HT-29 (cell line): Measurements from ENCODE around the gene SEC14L5. TPM values are rescaled to one million over a fixed set of nuclear protein-coding genes. Genes with fewer than 3 reads are reported as not detected.
"Not testable (repeated sequence)": the region's sequence is repeated elsewhere in the genome, so short reads cannot be mapped to it uniquely, and the experiment has no call there.

Experiments used
- DNase-seq: peaks from one replicate; pipeline ENCODE4 v3.0.0-alpha.2; 2015; ENCODE audit warnings: low spot score
- total RNA-seq: library from RNA; depleted of rRNA; stranded (reverse); fragments of >200 nt; shearing (Covaris generic); gene quantifications from 2 replicates; pipeline ENCODE4 v1.2.3, GENCODE V29; 2014

The SEC14L5 gene
- total RNA-seq, 1 experiment from 2014 or later = 0.08 TPM

DNA sequence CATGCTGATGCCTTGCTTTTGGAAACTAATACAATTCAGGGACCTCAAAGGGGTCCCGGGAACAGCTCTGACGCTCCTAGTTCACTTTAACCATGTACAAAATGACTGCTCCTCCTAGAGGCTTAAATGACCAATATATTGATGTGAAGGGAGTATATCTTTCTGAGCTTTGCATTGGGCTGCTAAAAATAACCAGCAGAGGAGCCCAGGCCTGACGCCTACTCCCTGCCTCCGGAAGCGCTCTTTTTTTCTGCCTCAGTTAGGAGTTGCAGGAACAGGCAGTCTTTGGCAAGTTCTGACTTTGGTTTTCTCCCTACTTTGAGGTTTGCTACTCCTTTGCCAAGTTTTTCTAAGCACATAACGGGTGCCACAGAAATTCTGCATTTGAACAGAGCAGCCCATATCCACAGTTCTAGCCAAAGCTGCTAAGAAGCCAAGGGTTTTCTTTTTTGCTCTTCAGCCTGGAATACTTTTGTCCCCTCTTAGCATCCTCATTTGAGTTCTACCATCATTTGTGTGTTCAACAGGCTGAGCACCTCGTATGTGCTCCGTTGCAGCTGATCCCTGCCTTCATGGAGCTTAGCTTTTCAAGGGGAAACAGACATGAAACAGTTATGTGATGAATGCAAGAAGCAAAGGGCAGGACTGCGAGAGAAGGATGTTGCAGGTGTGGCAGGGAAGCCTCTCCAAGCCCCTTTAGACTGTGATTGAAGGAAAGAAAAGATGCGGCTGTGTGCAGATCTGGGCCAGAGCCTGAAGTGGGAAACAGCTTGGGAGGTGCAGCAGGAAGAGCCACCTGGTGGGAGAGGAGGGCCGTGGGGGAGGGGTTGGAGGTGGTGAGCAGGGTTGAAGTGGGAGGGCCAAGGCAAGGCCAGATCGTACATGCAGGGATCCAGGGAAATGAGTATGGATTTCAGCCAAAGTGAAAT, 78.4 kb downstream of the SEC14L5 start:
- no peak for DNase-seq

DNA sequence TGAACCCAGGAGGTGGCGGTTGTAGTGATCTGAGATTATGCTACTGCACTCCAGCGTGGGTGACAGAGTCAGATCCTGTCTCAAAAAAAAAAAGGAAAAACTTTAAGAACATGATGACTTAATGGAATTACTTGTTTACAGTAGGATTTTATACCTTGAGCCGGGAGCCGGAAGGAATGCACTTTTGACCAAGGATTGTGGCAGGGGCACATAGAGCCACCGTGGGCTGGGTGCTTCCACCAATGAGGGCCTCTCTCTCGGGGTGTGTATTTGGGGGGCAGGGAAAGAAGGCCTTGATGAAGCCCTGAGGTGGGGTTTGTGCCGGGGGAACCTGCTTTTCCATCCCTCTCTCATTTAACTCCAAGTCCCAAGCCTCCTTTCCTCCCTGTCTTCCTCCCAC, 82.3 kb downstream of the SEC14L5 start:
- DNase-seq = no peak

DNA sequence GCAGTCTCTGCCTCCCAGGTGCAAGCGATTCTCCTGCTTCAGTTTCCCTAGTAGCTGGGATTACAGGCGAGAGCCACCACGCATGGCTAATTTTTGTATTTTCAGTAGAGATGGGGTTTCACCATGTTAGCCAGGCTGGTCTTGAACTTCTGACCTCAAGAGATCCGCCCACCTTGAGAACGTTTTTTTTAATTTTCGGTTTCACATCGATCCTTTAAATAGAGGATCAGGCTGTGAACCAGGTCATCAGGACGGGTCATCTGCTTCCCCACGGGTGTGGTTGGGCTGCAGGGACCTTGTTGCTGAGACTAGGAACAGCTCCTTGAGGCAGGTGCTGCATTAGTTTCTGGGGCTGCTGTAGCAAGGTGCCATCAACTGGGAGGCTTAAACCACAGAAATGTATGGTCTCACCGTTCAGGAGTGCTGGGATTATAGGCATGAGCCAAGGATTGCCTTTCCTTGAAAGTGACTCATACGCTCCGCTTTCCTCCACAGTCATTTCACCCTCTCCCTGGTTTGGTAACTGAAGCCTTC, 83.5 kb downstream of the SEC14L5 start:
- DNase-seq = no peak

DNA sequence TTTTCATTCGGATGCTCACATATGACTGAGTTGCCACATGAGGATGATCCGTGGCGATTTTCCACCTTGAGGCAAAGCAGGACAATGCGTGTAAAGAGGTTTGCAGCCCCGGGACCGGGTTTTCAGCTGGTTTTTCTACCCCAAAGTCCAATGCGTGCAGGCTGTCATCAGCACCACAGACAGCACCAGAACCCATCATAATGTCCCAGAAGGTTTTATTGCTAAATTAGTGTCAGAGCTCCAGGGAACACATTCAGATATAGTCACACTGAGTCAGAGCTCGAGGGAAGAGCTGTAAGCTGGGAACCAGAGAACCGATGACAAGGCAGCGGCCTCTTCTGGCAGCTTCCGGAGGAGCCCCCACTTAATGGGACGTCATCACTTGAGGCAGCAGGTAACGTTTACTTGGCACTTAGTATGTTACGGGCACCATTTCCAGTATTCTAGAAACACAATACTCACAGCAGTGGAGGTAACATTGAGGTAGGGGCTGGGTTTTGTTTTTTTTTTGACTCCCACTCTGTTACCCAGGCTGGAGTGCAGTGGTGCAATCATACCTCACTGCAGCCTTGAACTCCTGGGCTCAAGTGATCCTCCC, 84.5 kb downstream of the SEC14L5 start:
- DNase-seq = no peak

DNA sequence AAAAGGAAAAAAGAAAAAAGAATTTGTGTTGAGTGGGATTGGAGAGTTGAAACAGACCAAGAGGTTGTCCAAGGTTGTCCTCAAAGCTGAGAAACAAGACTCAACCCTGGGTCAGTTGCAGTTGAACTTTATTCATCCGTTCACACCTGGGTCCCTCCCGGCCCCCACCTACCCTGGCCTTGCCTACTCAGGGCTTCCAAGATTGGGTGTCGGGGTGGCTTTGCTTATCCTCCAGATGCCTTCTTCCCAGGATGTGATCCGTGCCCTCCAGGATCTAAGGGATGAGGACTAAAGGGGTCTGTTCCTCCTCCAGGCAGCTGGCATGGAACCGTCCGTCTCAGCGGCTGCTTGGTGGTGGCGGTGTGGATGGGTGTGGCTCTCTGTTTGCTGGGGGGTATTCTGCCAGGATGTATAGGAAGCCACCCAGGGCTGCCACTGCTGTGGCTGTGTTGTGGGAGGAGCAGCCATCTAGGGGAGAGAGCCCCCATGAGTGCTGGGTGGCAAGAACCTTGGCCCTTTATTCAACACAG, 85.9 kb downstream of the SEC14L5 start:
- no peak for DNase-seq

DNA sequence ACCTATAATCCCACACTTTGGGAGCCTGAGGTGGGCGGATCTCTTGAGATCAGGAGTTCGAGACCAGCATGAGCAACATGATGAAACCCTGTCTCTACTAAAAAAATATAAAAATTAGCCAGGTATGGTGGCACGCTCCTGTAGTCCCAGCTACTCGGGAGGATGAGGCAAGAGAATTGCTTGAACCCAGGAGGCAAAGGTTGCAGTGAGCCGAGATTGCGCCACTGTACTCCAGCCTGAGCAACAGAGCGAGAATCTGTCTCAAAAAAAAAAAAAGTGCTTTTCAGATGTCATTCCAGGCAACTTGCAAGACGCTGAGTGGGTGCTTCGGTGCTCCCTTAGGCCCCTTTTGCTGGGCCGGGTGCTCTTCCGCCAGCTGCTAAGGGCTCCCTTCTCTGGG, 86.5 kb downstream of the SEC14L5 start:
- DNase-seq = not testable (repeated sequence)

DNA sequence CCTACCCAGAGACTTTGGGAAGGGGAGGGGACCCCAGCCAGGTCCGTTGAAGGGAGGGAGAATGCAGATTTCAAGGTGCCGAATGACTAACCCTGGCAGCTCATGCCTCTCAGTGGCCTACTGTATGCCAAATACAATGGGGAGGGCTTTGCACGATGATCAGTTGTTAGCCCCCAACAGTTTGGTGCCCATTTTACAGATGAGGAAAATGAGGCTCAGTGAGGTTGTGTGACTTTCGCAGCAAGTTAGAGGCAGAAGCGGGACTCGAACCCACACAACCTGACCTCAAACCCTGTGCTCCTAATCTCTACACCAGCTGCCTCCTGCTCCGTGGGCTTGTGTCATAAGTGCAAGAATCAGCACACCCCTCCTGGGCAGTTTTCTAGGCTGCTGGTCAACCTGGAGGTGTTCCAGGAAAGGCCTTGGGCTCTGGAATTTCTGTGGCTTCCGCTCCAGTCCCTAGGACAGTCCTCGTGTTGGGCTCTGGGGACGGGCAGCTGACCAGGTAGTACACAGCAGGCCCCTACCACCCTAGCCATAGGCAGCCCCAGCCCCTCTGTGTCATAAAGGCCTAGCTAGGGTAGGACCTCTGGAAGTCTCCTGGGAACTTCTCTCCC, 87.5 kb downstream of the SEC14L5 start:
- no peak for DNase-seq

DNA sequence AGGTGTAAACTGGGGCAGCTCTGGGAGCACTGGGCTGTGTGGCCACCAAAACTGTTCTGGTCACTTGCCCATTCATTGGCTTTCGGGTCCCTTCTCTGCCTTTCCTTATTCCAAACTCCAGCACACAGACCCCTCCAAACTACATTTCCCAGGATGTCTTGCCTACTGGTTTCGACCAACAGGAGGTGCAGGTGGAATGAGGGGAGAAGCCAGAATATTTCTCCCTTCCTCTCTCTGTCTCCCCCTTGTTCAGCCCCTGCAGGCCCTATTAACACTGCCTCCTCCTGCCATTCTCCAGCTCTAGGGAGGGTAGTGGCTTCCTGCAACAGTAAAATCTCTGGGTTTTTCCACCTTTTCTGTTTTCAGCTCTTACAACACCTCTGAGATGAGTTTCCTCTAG, 88.8 kb downstream of the SEC14L5 start:
- DNase-seq = no peak

DNA sequence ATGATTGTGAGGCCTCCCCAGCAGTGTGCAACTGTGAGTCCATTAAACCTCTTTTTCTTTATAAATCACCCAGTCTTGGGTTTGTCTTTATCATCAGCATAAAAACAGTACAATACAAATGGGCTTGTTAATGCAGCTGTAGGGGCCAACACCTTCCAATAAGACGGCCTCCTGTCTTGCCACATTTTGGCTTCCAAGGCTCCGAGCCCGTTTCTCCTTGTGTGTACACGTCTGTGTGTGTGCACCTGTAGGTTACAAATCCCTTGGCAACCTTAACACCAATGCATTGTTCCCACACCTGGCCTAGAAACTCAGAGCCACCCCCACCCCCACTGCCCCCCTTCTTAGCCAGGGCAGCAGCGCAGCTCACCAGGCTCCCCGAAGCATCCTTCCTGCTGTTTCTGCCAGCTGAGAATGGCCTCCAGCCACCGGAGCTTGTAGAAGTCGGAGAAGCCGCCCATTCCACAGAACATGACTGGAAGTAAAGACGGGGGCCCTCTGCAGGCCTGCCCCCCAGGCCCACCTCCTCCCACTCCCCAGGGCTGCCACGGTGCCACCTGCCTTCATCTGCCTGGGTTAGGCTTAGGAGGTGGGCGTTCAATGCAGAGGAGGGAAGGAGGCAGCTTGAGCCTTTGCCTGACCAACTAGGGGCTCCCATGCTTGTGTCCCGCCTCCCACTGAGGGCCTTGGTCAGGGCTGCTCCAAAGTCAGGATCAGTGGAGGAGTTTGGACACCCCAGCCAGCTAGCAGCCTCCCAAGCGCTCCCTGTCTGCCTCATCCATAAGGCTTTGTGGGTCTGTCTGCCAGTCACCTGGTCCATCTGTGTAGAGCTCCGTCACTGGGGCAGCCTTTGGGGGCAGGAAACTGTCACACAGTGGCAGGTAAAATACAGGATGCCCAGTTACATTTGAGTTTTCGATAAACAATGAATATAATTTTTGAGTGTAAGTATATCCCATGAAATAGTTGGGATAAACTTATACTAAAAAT, 97.0 kb downstream of the SEC14L5 start:
- no peak for DNase-seq

DNA sequence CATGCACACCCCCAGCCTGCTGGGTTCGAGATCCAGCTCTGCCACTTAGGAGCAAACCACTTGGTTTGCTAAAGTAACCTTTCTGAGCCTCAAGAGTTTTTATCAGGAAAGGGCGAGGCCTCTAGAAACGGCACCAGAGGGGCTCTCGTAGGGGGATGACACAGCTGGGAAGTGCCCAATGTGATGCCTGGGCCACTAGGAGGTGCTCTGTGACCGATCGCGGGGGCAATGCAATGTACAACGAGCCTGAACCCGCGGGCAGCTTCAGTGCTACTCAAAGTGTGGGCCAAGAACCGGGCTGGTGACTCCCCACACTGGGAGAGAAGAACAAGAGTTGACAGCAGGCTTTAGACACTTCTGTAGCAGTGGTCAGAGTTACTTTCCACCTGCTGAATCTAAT, 98.2 kb downstream of the SEC14L5 start:
- DNase-seq = peak; percentile 41

DNA sequence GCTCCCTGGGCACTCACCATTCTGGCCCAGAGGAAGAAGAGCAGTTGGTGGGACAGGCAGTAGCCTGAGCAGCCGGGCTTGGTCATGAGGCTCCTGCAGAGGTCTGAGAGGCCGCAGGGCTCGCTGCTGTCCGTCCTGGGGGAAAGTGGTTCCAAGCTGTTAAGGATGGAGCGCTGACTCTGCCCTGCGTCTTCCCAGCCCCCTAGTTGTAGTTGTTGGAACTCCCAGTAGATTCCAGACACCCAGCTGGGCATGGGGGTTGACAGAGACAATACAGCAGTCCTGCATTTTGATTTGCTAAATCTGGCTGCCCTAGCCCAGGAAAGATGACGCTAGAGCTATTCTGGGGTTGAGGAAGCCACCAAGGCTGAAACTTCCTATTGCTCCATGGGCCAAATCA, 100.3 kb downstream of the SEC14L5 start:
- no peak for DNase-seq

DNA sequence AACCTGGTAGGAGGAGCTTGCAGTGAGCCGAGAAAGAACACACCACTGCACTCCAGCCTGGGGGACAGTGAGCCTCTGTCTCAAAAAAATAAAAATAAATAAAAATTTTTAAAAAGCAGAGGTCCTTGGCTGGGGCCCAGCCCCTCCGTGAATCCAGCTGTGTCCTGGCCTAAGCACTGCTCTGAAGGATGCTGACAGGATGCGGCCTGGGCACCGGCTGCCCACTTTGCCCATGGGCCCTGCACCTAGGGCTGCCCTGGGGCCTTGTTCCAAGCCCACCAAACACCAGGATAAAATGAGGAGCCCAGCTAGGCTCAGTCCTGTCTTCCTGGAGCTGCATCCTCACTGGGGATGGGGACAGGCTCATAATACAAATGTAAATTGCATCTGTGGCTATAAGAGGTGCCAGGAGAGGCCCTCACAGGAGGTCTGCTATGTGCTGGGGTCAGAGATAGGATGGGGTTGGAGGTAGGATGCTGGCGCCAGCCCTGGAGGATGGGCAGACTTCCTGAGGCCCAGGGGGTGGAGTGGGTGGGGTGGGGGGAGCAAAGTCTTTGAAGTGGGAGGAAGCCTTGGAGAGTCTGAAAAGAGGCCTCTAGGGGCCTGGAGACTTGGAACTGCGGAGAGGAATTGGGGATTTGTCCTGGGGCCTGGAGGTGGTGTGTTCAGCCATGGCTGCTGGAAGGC, 101.4 kb downstream of the SEC14L5 start:
- no peak for DNase-seq

DNA sequence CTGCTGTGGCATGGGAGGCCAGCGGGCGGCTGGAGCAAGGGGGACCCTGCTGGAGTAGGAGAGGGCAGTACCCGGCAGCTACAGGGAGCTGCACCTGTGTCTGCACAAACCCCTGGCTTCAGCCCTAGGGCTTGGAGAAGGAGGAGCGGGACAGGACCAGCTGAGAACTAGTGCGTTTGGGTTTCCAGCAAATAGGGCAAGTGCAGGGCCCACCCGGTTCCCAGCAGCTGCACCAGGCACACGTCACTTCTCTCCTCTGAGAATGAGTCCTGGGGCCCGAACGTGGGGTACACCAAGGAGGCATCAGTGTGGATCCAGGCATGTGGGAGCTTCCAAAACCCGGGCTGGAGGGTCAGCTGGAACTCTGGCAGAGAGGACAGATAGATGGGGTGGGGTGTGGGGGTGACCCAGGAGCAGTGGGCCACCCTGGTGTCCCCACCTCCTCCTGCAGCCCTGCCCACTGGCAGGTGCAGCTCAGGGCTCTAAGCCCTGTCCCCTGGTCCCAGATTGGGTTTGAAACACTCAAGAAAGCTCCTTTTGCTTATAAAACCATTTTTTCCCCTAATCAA, 102.0 kb downstream of the SEC14L5 start:
- no peak for DNase-seq

DNA sequence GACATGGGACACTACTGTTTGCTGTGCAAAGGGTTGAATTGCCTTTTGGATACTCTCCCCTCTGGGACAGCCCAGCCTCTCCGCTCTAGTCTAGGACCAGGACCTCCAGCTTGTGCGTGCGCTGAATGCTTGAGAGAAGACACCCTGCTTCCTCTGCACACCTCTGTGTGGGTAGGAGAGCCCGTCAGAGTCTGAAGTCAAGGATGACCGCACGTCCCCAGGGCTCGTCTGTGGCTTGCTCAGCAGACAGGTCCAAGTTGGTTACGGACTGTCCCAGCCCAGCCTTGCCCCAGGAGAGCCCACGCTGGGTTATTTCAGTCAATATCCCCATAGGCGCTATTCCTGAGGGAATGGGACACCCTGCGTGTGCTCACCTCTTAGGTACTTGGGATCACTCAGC, 103.9 kb downstream of the SEC14L5 start:
- no peak for DNase-seq

DNA sequence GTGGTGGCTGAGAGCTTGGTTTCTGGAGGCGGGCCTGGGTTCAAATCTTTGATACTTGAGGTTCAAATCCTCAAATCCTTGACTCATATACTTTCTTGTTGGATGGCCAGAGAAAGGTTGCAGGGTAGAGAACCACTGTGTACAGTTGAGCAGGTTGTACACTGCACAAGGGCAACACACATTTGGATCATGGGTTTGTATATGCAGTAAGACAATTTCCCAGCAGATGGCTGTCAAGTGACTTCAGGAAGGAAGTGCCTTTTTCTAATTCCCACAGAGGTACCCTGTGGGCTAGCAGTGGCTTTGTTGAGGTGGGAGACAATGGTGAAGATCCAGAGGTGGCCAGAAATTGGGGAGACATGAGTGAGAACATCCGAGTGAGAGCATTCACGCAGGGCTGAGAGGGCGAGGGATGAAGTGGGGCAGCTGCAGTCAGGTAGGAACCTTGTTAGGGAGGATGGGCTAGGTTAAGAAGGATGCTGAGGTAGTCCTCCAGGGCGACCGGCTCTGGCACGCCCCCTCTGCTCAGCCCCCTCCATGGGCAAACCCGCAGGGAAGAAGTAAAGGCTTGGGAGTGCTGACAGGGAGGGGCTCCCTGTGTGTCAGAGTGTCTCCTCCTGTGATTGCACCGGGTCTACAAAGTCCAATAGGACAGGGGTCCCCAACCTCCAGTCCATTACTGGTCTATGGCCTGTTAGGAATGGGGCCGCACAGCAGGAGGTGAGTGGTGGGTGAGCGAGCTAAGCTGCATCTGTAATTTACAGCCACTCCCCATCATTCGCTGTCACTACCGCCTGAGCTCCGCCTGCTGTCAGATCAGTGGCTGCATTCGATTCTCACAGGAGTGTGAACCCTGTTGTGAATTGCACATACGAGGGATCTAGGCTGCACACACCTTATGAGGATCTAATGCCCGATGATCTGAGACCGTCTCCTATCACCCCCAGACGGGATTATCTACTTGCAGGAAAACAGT, 104.9 kb downstream of the SEC14L5 start:
- no peak for DNase-seq

DNA sequence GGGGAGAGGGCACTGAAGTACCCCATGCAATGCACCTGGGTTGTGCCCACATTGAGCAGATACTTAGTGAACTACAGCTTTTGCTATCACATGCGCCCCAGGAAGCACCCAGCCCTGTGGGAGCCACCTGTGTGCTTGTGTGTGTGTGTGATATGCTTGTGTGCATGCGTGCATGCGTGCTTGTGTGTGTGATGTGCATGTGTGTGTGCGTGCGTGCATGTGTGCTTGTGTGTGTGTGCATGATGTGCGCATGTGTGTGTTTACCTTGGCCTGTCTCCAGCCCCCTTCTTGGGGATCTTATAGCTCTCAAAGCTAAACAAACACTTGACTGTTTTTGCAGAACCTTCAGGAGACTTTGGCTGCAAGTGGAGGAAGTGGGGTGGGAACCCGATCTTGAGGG, 106.8 kb downstream of the SEC14L5 start:
- no peak for DNase-seq

DNA sequence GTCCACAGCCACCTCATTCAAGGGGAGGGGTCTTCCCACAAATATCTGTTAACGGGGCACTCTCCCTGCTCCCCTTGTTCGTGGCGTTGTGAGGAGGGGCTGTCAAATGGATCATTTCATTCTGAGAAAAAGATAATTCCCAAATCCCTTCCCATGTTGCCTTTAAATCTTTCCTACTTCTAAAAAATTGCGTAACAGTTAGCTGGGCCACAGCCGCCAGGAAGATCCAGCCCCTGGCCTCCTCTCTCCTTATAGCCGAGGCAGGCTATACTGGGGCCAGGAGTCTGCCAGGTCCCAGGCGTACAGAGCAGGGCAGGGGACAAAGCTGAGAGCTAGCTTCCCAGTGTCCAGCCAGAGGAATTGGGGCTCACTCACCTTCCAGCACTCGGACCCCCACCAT, 107.2 kb downstream of the SEC14L5 start:
- DNase-seq = no peak

DNA sequence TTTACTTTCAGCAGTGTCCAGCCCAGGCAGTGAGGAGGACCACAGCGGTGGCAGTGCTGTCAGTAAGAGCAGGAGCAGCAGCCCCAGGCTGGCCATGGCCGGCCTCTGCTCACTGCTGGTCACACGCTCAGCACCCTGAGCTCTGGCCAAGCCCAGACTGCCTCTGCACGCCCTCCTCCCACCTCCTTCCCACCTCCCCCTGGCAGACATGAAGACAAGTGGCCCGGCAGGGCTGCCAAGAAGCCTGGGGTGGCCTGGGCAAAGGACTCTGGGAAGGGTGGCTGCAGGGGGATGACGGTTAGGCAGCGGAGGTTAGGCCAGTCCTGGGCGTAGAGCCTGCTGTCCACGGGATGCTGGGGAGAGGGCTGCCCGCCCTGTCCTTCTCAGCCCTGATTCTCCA, 107.7 kb downstream of the SEC14L5 start, which contains the start of gene C16orf89:
C16orf89 (minus strand) TSS at position 144 of the 400 bp plus-strand sequence; CDS start at position 96, 48 bp downstream.
- DNase-seq = no peak

DNA sequence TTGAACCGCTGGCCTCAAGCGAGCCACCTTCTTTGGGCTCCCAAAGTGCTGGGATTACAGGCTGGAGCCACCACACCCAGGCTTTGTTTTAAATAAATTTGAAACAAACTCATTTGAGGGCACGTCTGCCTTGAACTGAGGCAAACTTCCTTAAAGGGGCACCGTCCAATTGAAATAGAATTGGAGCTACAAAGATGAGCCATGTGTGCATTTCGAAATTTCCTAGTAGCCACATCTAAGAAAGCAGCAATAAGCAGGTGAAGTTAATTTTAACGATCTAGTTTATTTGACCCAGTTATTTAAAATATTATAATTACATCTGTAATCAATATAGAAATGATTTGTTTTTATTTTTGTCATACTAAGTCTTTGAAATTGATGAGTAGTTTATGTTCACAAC, 108.4 kb downstream of the SEC14L5 start:
- no peak for DNase-seq
